HG03571 (cell line): Measurements from ENCODE around the gene RNF31.

Experiments
- ATAC-seq: cut with Tn5 transposase; IDR thresholded peaks from one replicate; pipeline ENCODE4 v1.9.1; 2021; ENCODE audit not compliant: unreplicated experiment

RNF31 gene

GRCh38 chr14:24116128-24116814, 31.0 kb upstream of the RNF31 start:
- no peak for ATAC-seq

GRCh38 chr14:24117179-24117578, 30.1 kb upstream of the RNF31 start:
- ATAC-seq = no peak

GRCh38 chr14:24119691-24120090, 27.6 kb upstream of the RNF31 start:
- no peak for ATAC-seq

GRCh38 chr14:24121210-24121609, 26.1 kb upstream of the RNF31 start:
- no peak for ATAC-seq

- no peak for ATAC-seq
Observed at GRCh38 chr14:24122416-24122815, 24.9 kb upstream of the RNF31 start.

- ATAC-seq = no peak
Observed at GRCh38 chr14:24122898-24123297, 24.4 kb upstream of the RNF31 start.

GRCh38 chr14:24123424-24124417, 23.6 kb upstream of the RNF31 start:
- no peak for ATAC-seq

- no peak for ATAC-seq
Observed at GRCh38 chr14:24126939-24127338, 20.4 kb upstream of the RNF31 start.

GRCh38 chr14:24127673-24128072, 19.6 kb upstream of the RNF31 start:
- no peak for ATAC-seq

GRCh38 chr14:24129410-24129998, 17.8 kb upstream of the RNF31 start:
- no peak for ATAC-seq

- no peak for ATAC-seq
Observed at GRCh38 chr14:24130380-24130716, 16.9 kb upstream of the RNF31 start, which contains the start of gene FITM1. FITM1 (plus strand) TSS chr14:24130659; CDS start chr14:24131564, 905 bp downstream.

- ATAC-seq = no peak
Observed at GRCh38 chr14:24130717-24131548, 16.4 kb upstream of the RNF31 start.

- ATAC-seq = no peak
Observed at GRCh38 chr14:24131549-24131966, 15.7 kb upstream of the RNF31 start.

- no peak for ATAC-seq
Observed at GRCh38 chr14:24132061-24132685, 15.1 kb upstream of the RNF31 start.

- no peak for ATAC-seq
Observed at GRCh38 chr14:24132976-24133375, 14.3 kb upstream of the RNF31 start.

- ATAC-seq = no peak
Observed at GRCh38 chr14:24133735-24134134, 13.6 kb upstream of the RNF31 start.

- no peak for ATAC-seq
Observed at GRCh38 chr14:24135584-24135833, 11.8 kb upstream of the RNF31 start.

- ATAC-seq = peak; percentile 83
Observed at GRCh38 chr14:24135834-24136683, 11.2 kb upstream of the RNF31 start, which contains the start of gene PSME1. PSME1 (plus strand) TSS chr14:24136194; CDS start chr14:24136263, 69 bp downstream.

- no peak for ATAC-seq
Observed at GRCh38 chr14:24136684-24137528, 10.4 kb upstream of the RNF31 start.
